GM18907 (cell line): Measurements from ENCODE around the gene AIP.
"Not testable (repeated sequence)": the region's sequence is repeated elsewhere in the genome, so short reads cannot be mapped to it uniquely, and the experiment has no call there.

Source experiments
- ATAC-seq: cut with Tn5 transposase; IDR thresholded peaks from one replicate; pipeline ENCODE4 v1.9.1; 2021; ENCODE audit warnings: mild to moderate bottlenecking, moderate library complexity; ENCODE audit not compliant: unreplicated experiment

The AIP gene

DNA sequence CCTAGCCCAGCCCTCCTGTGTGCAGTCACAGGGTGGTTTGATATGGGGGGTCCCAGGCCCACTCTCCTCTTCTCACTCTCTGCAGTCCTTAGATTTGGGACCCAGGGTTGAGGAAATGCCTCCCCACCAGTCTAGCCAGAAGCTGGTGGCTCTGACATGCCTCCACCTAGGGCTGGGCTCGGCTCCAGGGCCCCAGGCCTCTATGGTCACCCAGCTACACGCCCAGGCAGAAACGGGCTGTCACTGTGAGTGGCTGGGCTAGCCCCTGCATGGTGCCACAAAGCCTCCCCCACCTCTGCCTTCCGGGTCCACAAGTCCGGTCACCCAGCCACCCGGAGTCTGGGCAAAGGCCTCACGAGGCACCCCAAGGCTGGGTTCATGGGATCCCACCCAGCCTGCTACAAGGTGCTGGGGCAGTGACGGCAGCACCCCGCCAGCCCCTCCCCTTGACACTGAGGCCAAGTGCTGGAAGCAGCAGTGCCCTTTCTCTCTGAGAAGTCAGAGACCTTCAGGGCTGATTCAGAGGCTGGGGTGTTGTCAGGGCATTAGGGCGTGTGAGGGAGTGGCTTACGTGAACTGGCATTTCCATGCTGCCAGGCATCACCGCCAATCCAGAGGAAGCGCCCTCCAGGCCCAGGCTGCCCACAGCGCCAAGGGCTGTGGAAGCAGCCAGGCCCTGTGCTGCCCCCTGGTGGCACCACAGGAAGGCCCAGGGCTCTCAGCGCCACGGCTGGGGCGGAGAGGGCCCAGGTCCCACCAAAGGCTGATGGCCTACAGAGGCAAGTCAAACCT, 23.0 kb downstream of the AIP start:
- no peak for ATAC-seq

GRCh38 chr11:67506426-67507051, 23.7 kb downstream of the AIP start:
- ATAC-seq, result no peak

GRCh38 chr11:67507242-67507863, 24.5 kb downstream of the AIP start:
- ATAC-seq, result no peak

GRCh38 chr11:67507864-67508485, 25.1 kb downstream of the AIP start, which contains the start of gene CDK2AP2:
TSS of gene CDK2AP2 (minus strand) at chr11:67508162. CDS start at chr11:67508082, 80 bp downstream.
- peak; percentile 78 for ATAC-seq

DNA sequence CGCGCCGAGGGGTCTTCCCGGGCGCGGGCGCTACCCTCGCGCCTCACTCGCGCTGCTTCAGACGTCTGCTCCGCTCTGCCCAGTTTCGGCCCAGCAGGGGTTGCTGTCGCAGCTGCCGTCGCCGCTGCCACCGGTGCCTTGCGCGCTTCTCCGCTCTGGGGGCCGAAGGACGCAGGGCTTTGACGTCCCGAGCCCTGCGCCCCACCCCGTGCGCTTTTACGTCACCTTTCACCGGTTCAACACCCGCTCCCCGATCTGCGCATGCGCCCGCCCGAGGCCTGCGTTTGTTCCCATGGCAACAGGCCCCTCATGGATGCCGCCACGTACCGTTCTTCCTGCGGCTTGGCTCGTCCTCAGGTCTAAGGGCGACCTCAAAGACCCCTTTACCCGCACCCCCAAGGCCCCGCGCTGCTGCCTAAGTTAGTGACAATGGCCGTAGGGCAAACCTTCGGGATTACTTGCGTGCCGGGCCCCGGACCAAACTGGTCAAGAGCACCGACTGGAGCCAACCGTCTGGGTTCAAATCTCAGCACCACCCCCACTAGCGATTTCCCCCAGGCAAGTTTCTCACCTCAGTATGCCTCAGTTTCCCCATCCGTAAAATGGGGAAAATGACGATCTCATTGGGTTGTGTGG, 25.8 kb downstream of the AIP start:
- ATAC-seq, result peak; percentile 44

DNA sequence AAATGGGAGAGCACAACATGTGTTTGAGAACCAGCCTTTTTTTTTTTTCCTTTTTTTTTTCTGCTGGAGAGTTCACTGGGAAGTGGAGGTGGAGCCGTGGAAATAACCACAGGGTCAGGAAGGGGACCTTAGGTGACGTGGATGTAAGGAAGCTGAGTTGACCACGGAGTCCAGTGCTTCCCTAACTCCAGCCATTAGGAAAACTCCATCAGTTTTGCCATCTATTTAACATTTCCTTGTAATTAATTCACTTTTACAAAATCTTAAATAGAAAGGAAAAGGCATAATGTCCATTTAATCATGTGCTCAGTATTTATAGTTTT, 27.2 kb downstream of the AIP start:
- no peak for ATAC-seq

DNA sequence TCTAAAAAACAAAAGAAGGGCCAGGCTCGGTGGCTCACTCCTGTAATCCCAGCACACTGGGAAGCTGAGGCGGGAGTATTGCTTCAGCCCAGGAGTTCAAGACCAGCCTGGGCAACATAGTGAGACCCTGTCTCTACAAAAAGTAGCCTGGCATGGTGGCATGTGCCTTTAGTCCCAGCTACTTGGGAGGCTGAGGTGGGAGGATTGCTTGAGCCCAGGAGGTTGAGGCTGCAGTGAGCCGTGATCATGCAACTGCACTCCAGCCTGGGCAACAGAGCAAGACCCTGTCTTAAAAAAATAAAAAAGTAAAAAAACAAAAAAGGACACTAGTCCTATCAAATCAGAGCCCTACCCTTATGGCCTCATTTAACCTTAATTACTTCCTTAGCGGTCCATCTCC, 28.7 kb downstream of the AIP start:
- ATAC-seq, result not testable (repeated sequence)

- ATAC-seq, result no peak
Measured at GRCh38 chr11:67514116-67514515, 31.3 kb downstream of the AIP start.

GRCh38 chr11:67516806-67517205, 34.0 kb downstream of the AIP start:
- no peak for ATAC-seq

- ATAC-seq, result no peak
Measured at GRCh38 chr11:67517784-67518552, 35.1 kb downstream of the AIP start.

DNA sequence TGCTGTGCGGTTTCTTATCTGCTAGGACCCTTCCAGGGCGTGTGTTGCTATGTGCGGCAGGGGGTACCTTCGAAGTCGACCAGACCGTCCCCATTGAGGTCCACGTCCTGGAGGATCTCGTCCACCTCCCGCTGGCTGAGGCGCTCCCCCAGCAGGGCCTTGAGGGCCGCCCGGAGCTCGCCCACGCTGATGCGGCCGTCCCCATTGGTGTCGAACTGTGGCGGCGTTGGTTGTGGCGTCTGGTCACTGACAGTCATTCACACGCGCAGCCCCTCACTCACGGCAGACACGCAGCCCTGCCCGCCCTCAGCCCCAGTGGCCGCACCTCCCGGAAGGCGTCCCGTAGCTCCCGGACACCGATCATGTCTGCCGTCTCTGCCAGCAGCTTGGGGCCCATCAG, 36.9 kb downstream of the AIP start:
- ATAC-seq, result no peak

GRCh38 chr11:67520856-67521824, 38.3 kb downstream of the AIP start:
- no peak for ATAC-seq

DNA sequence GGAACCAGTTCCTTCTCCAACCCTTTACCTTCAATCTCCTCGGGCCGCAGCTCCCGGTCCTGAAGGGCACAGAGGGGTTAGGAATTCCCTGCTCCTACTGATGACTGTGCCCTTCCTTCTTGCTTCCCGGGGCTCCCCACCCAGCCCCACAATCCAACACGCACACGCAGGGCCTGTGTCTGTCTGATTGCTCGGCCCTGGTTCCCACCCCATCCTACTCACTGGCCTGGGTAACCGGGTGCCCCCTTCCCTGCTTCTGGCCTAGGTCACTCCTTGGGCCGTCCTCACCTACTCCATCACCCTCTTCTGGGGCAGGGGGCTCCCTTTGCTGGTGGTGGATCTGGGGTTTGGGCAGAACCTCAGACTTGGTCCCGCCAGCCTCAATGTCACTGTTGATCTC, 39.1 kb downstream of the AIP start:
- no peak for ATAC-seq

- ATAC-seq, result no peak
Measured at GRCh38 chr11:67522338-67522737, 39.5 kb downstream of the AIP start.

GRCh38 chr11:67522844-67523555, 40.2 kb downstream of the AIP start, which contains the start of gene CABP2:
TSS of gene CABP2 (minus strand) at chr11:67523446. CDS start at chr11:67523326, 120 bp downstream.
- ATAC-seq, result no peak

GRCh38 chr11:67523556-67524479, 41.0 kb downstream of the AIP start:
- no peak for ATAC-seq

- ATAC-seq, result no peak
Measured at GRCh38 chr11:67524480-67524808, 41.6 kb downstream of the AIP start.
